HCT116 (cell line): ENCODE results near the gene OST4.

ENCODE experiments used
- POLR2AphosphoS5 ChIP-seq: IDR thresholded peaks from 2 replicates; pipeline ENCODE4 v1.6.1; 2011; ENCODE audit warnings: mild to moderate bottlenecking, low read depth, low read length, moderate library complexity
- TF ChIP-seq, protein P1 (sequence below), 3 experiments: fragments of 200-600 bp in 1 of 3; sonication (generic) in 1 of 3; IDR thresholded peaks in 2 of 3; conservative IDR thresholded peaks in 1 of 3; 2 replicates each; pipeline ENCODE4 v1.5.1; 2012 to 2017; ENCODE audit warnings: low read depth in 2 of 3, low read length in 2 of 3, antibody characterized with exemption in 1 of 3, borderline replicate concordance in 1 of 3, control low read depth in 1 of 3, mild to moderate bottlenecking in 1 of 3, mixed read lengths in 1 of 3, mixed run types in 1 of 3, moderate library complexity in 1 of 3; ENCODE audit not compliant: insufficient read depth in 1 of 3

DNA sequence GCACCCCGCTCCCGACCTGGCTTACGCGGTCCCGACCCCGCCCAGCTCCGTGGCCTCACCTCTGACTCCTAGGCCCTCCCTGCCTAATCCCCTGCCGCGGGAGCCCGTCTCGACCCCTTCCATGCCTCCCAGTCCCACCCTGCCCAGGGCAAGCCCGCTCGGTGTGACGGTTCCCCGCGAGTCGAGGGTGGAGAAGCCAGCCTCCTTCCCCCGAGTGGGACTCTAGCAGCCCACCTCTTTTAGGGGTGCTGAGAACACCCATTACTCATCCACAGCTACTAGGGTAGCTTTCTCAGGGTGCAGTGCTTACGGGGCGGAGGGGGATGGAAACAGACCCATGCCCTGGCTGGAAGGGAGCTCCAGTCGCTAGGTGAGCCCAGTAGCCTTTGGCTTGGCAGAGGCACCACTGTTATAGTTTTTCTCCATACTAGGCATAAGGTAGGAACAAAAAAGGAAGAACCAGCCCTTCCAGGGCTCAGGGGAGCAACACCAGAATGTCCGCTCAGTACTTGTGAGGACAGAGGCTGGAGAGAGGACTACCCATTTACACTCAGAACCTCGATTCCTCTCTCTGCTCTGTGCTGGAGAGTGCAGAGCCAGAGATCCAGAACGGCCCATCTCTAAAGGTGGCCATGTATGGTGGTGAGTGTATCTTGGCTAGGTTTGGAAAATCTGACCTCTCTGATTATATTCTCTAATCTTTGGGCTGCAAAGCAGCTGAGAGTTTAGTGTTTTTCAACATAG is 19.4 kb downstream of the OST4 start:
- TF ChIP-seq POLR2AphosphoS5: no peak
- TF ChIP-seq, protein P1, sequence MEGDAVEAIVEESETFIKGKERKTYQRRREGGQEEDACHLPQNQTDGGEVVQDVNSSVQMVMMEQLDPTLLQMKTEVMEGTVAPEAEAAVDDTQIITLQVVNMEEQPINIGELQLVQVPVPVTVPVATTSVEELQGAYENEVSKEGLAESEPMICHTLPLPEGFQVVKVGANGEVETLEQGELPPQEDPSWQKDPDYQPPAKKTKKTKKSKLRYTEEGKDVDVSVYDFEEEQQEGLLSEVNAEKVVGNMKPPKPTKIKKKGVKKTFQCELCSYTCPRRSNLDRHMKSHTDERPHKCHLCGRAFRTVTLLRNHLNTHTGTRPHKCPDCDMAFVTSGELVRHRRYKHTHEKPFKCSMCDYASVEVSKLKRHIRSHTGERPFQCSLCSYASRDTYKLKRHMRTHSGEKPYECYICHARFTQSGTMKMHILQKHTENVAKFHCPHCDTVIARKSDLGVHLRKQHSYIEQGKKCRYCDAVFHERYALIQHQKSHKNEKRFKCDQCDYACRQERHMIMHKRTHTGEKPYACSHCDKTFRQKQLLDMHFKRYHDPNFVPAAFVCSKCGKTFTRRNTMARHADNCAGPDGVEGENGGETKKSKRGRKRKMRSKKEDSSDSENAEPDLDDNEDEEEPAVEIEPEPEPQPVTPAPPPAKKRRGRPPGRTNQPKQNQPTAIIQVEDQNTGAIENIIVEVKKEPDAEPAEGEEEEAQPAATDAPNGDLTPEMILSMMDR (IDR thresholded peaks at IDR 0.05 in 2 of 3, conservative IDR thresholded peaks at IDR 0.05 in 1 of 3; ENCODE audit: borderline replicate concordance in 1 of 3, insufficient read depth in 1 of 3, low read depth in 2 of 3, low read length in 2 of 3): no peak
